GM20000 (cell line): Measurements from ENCODE around the gene OXCT1.

Experiments used
- DNase-seq: peaks from one replicate; pipeline ENCODE4 v3.0.0; 2012; ENCODE audit warnings: low spot score
- CTCF ChIP-seq: IDR thresholded peaks from 2 replicates; pipeline ENCODE4 v1.5.1; 2012; ENCODE audit warnings: mild to moderate bottlenecking, control low read depth; ENCODE audit errors: extremely low read depth, missing control alignments

OXCT1 gene

GRCh38 chr5:41896230-41896629 lies 26.0 kb upstream of the OXCT1 start:
- DNase-seq, result no peak
- no peak for TF ChIP-seq CTCF

- TF ChIP-seq CTCF, result no peak
- peak; percentile 17 for DNase-seq
Observed at GRCh38 chr5:41893074-41893851, 23.0 kb upstream of the OXCT1 start.

- no peak for TF ChIP-seq CTCF
- no peak for DNase-seq
Observed at GRCh38 chr5:41892031-41892430, 21.8 kb upstream of the OXCT1 start.

- DNase-seq, result no peak
Observed at GRCh38 chr5:41891066-41891707, 21.0 kb upstream of the OXCT1 start.

GRCh38 chr5:41885286-41885685 lies 15.1 kb upstream of the OXCT1 start:
- no peak for DNase-seq
- TF ChIP-seq CTCF, result no peak

More at GRCh38 chr5:41891066-41891707, 21.0 kb upstream of the OXCT1 start:
- no peak for TF ChIP-seq CTCF

GRCh38 chr5:41883936-41884335 lies 13.7 kb upstream of the OXCT1 start:
- no peak for TF ChIP-seq CTCF
- DNase-seq, result no peak

GRCh38 chr5:41883243-41883642 lies 13.0 kb upstream of the OXCT1 start:
- no peak for TF ChIP-seq CTCF
- DNase-seq, result no peak
